ENCODE results near the gene BMAL1. TPM values are rescaled to one million over a fixed set of nuclear protein-coding genes. Genes with fewer than 3 reads are reported as not detected.

Gene BMAL1
- polyA plus RNA-seq, 1 donor (not counting 4 experiments of a cell fraction or from before 2014, with no cell fraction given): 27.5 TPM

- DNase-seq (ENCODE audit: low read depth, low spot score) (no peak), FAIRE-seq (no peak)
- H3K4me2 ChIP-seq (ENCODE audit: control insufficient read depth, extremely low read depth, insufficient read depth, low read depth, low read length): no peak overlapping the region
- H3K27ac ChIP-seq (ENCODE audit: control insufficient read depth, insufficient read depth, low read length): no peak overlapping the region
- peaks cover 13% of the 10 kb centered on the region for H3K4me1 ChIP-seq (ENCODE audit: control insufficient read depth, extremely low read depth, insufficient read depth, low read length)
- no peaks in the 10 kb centered on the region for H4K20me1 ChIP-seq (ENCODE audit: control insufficient read depth, extremely low read depth, insufficient read depth, low read length)
- H3K36me3 ChIP-seq (ENCODE audit: control insufficient read depth in 2 of 2, extremely low read depth in 1 of 2, insufficient read depth in 2 of 2, low read length in 2 of 2): peaks cover 4 to 8% of the 10 kb centered on the region in 2 experiments
- H3K9me3 ChIP-seq (ENCODE audit: control insufficient read depth, low read depth, low read length): no peaks in the 10 kb centered on the region
- dilution Hi-C loops (cut with MboI; ENCODE audit: extremely low pct_ligation_motif_present, low sequenced_read_pairs): no loop called here
- no peak overlapping the region for H3K4me3 ChIP-seq (ENCODE audit: control insufficient read depth in 2 of 3, extremely low read depth in 1 of 3, insufficient read depth in 2 of 3, low read depth in 1 of 3, low read length in 3 of 3)
- no peak overlapping the region for H2AFZ ChIP-seq (ENCODE audit: control insufficient read depth, low read length)
- H3K9me1 ChIP-seq (ENCODE audit: control insufficient read depth, extremely low read depth, insufficient read depth, low read length): peaks cover 4% of the 10 kb centered on the region
- H3K9ac ChIP-seq (ENCODE audit: control insufficient read depth, extremely low read depth, insufficient read depth, low read length): no peak overlapping the region
- H3K27me3 ChIP-seq (ENCODE audit: control insufficient read depth, extremely low read depth, insufficient read depth, low read length): no peaks in the 10 kb centered on the region
- TF ChIP-seq CTCF (optimal IDR thresholded peaks at IDR 0.05 in 1 of 3, IDR thresholded peaks at IDR 0.05 in 1 of 3, conservative IDR thresholded peaks at IDR 0.05 in 1 of 3; ENCODE audit: extremely low read depth in 1 of 3, insufficient read depth in 2 of 3, low read length in 3 of 3) (no peak), EZH2 (IDR thresholded peaks at IDR 0.05; ENCODE audit: low read length) (no peak)
- H3K79me2 ChIP-seq (ENCODE audit: control insufficient read depth, insufficient read depth, low read length): peaks cover 25% of the 10 kb centered on the region
These were observed 41.1 kb downstream of the BMAL1 start for GRCh38 chr11:13318498-13319295.

GRCh38 chr11:13320688-13321087 is 43.1 kb downstream of the BMAL1 start:
- DNase-seq (ENCODE audit: low read depth, low spot score): no peak
- H3K4me2 ChIP-seq (ENCODE audit: control insufficient read depth, extremely low read depth, insufficient read depth, low read depth, low read length): no peak overlapping the region
- H3K9ac ChIP-seq (ENCODE audit: control insufficient read depth, extremely low read depth, insufficient read depth, low read length): no peak overlapping the region
- FAIRE-seq: no peak
- peaks cover 1% of the 10 kb centered on the region for H3K9me1 ChIP-seq (ENCODE audit: control insufficient read depth, extremely low read depth, insufficient read depth, low read length)
- H2AFZ ChIP-seq (ENCODE audit: control insufficient read depth, low read length): no peak overlapping the region
- H3K4me1 ChIP-seq (ENCODE audit: control insufficient read depth, extremely low read depth, insufficient read depth, low read length): peaks cover 11% of the 10 kb centered on the region
- H4K20me1 ChIP-seq (ENCODE audit: control insufficient read depth, extremely low read depth, insufficient read depth, low read length): no peaks in the 10 kb centered on the region
- H3K79me2 ChIP-seq (ENCODE audit: control insufficient read depth, insufficient read depth, low read length): peaks cover 19% of the 10 kb centered on the region
- no peak overlapping the region for H3K27ac ChIP-seq (ENCODE audit: control insufficient read depth, insufficient read depth, low read length)
- TF ChIP-seq EZH2 (IDR thresholded peaks at IDR 0.05; ENCODE audit: low read length): no peak
- no peak for TF ChIP-seq CTCF (optimal IDR thresholded peaks at IDR 0.05 in 1 of 3, IDR thresholded peaks at IDR 0.05 in 1 of 3, conservative IDR thresholded peaks at IDR 0.05 in 1 of 3; ENCODE audit: extremely low read depth in 1 of 3, insufficient read depth in 2 of 3, low read length in 3 of 3)
- H3K27me3 ChIP-seq (ENCODE audit: control insufficient read depth, extremely low read depth, insufficient read depth, low read length): no peaks in the 10 kb centered on the region
- no peaks in the 10 kb centered on the region for H3K9me3 ChIP-seq (ENCODE audit: control insufficient read depth, low read depth, low read length)
- H3K4me3 ChIP-seq (ENCODE audit: control insufficient read depth in 2 of 3, extremely low read depth in 1 of 3, insufficient read depth in 2 of 3, low read depth in 1 of 3, low read length in 3 of 3): no peak overlapping the region
- peaks cover 3 to 7% of the 10 kb centered on the region in 2 experiments for H3K36me3 ChIP-seq (ENCODE audit: control insufficient read depth in 2 of 2, extremely low read depth in 1 of 2, insufficient read depth in 2 of 2, low read length in 2 of 2)
- dilution Hi-C loops (cut with MboI; ENCODE audit: extremely low pct_ligation_motif_present, low sequenced_read_pairs): no loop called here

Data from keratinocyte (primary cell).